ENCODE measurements around the gene TVP23B. TPM values are rescaled to one million over a fixed set of nuclear protein-coding genes. Genes with fewer than 3 reads are reported as not detected.
"Not testable (repeated sequence)": the region's sequence is repeated elsewhere in the genome, so short reads cannot be mapped to it uniquely, and the experiment has no call there.

Gene TVP23B
- total and polyA plus RNA-seq, 2 of the 13 experiments (the other 11 are each of a cell fraction or from before 2014, with no cell fraction given), result 45.1 to 66.5 TPM

GRCh38 chr17:18746551-18746950 lies 34.4 kb upstream of the TVP23B start (continued):
- TF ChIP-seq ZMYM3 (CRISPR knock-in tag; IDR thresholded peaks at IDR 0.05), result peak; percentile 36; the same call in 1 of the 2 replicates
- 0 out of 4 replicates have a peak, but pooled peaks of 1 of the 2 experiments have one; percentile 27 for TF ChIP-seq HMGXB4 (CRISPR knock-in tag; IDR thresholded peaks at IDR 0.05; ENCODE audit: borderline replicate concordance in 1 of 2, low read depth in 1 of 2)
- peak; percentile 27; the same call in 1 of the 2 replicates for TF ChIP-seq SOX5 (CRISPR knock-in tag; IDR thresholded peaks at IDR 0.05; ENCODE audit: borderline replicate concordance)
- TF ChIP-seq MXI1 (IDR thresholded peaks at IDR 0.05; ENCODE audit: borderline replicate concordance, low read depth, low read length), result peak; percentile 53; the same call in 1 of the 3 replicates
- TF ChIP-seq GABPB1 (CRISPR knock-in tag; IDR thresholded peaks at IDR 0.05), result peak; percentile 36; the same call in 1 of the 2 replicates
- peak; percentile 11; the same call in 1 of the 2 replicates for TF ChIP-seq THRA (CRISPR knock-in tag; IDR thresholded peaks at IDR 0.05; ENCODE audit: borderline replicate concordance)
- 0 out of 2 replicates have a peak, but pooled peaks have one; percentile 35 for TF ChIP-seq NCOA2 (CRISPR knock-in tag; IDR thresholded peaks at IDR 0.05)
- TF ChIP-seq KAT8 (CRISPR knock-in tag; IDR thresholded peaks at IDR 0.05), result peak; percentile 43; the same call in 1 of the 2 replicates
- peak in 1 of 2 experiments; percentile 36; a peak in 1 of 4 replicates for TF ChIP-seq NR2F1 (CRISPR knock-in tag; IDR thresholded peaks at IDR 0.05)
- TF ChIP-seq FOXO1 (CRISPR knock-in tag; IDR thresholded peaks at IDR 0.05), result 0 out of 2 replicates have a peak, but pooled peaks have one; percentile 32
- 0 out of 4 replicates have a peak, but pooled peaks of 1 of the 2 experiments have one; percentile 23 for TF ChIP-seq EP300 (IDR thresholded peaks at IDR 0.05; ENCODE audit: low read depth in 2 of 2, low read length in 2 of 2)
- TF ChIP-seq EP300 (CRISPR knock-in tag; IDR thresholded peaks at IDR 0.05; ENCODE audit: borderline replicate concordance); LCORL (IDR thresholded peaks at IDR 0.05): not testable (repeated sequence)
- TF ChIP-seq GATAD2A (CRISPR knock-in tag; IDR thresholded peaks at IDR 0.05), result peak; percentile 65
- 0 out of 2 replicates have a peak, but pooled peaks have one; percentile 28 for TF ChIP-seq ZNF574 (CRISPR knock-in tag; IDR thresholded peaks at IDR 0.05)
- TF ChIP-seq FOXA3 (CRISPR knock-in tag; IDR thresholded peaks at IDR 0.05), result peak; percentile 67
- peak; percentile 63 for TF ChIP-seq NR2F6 (IDR thresholded peaks at IDR 0.05)
- peak; percentile 62 for TF ChIP-seq NR2F6 (CRISPR knock-in tag; IDR thresholded peaks at IDR 0.05)
- peak; percentile 35; the same call in 1 of the 2 replicates for TF ChIP-seq ZFY (CRISPR knock-in tag; IDR thresholded peaks at IDR 0.05)
- TF ChIP-seq RARA (CRISPR knock-in tag; IDR thresholded peaks at IDR 0.05), result peak; percentile 51
- TF ChIP-seq POLR2A (IDR thresholded peaks at IDR 0.05; ENCODE audit: insufficient read depth in 1 of 2, low read depth in 2 of 2, low read length in 2 of 2), result 0 out of 4 replicates have a peak, but pooled peaks of 1 of the 2 experiments have one; percentile 36
- peak; percentile 32; the same call in 1 of the 2 replicates for TF ChIP-seq LCORL (CRISPR knock-in tag; IDR thresholded peaks at IDR 0.05)
- peak; percentile 81 for TF ChIP-seq SALL1 (CRISPR knock-in tag; IDR thresholded peaks at IDR 0.05)
